ENCODE results near the gene KIFC3. TPM values are rescaled to one million over a fixed set of nuclear protein-coding genes. Genes with fewer than 3 reads are reported as not detected.
"Not testable (repeated sequence)": the region's sequence is repeated elsewhere in the genome, so short reads cannot be mapped to it uniquely, and the experiment has no call there.

KIFC3 gene
- total RNA-seq, 1 donor from 2014 or later = 15.4 TPM

DNA sequence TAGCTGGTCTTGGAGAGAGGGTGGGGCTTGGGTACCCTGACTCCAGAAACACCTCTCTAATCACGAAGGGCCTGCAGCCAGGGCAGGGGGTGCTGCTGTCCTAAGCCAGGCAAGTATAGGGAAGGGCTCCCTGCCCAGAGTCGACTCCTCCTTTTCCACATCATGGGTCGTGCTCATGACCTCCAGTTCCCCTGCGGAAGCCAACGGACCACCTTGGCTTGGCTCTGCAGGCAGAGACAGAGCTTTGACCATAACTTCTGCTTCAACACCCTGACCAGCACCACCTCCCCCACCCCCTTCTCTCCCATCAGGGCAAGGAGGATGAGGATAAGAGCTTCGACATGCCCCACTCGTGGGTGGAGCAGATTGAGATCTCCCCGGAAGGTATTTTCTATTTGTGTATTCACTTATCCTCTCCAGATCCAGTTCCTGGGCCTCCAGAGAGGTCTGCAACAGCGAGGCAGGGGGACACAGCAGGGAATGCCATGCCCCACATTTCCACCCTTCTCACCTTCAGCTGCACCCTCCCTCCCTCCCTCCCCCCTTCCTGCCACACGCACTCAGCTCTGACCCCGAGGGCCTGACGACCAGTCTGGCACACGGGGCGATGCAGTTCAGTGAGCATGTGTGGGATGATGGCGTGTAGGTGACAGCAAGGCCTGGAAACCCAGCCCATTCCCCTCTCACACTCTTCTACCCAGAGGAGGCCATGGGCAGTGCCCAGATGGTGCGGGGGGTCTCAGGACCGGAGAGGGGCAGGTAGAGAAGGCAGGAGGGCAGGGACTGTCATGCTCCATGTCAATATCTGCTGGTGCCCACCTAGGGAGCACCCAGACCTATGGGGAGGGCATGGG, 80.7 kb downstream of the KIFC3 start:
- Mint-ChIP-seq H3K27me3 (ENCODE audit: unreplicated experiment) (peaks cover 6% of the 10 kb centered on the region), H3K9me3 (ENCODE audit: unreplicated experiment) (no peaks in the 10 kb centered on the region), H3K27ac (ENCODE audit: unreplicated experiment) (no peak overlapping the region), H3K4me1 (ENCODE audit: unreplicated experiment) (no peaks in the 10 kb centered on the region), H3K36me3 (ENCODE audit: low read depth, unreplicated experiment) (no peaks in the 10 kb centered on the region), H3K4me3 (ENCODE audit: unreplicated experiment) (no peak overlapping the region)
- DNase-seq (ENCODE audit: low spot score) = no peak
- TF ChIP-seq CTCF (IDR thresholded peaks at IDR 0.05; ENCODE audit: unreplicated experiment) = no peak

GRCh38 chr16:57720142-57720575, 82.1 kb downstream of the KIFC3 start:
- TF ChIP-seq CTCF (IDR thresholded peaks at IDR 0.05; ENCODE audit: unreplicated experiment) = peak; percentile 64
- Mint-ChIP-seq H3K4me3 (ENCODE audit: unreplicated experiment) (no peak overlapping the region), H3K27me3 (ENCODE audit: unreplicated experiment) (peaks cover 6% of the 10 kb centered on the region), H3K9me3 (ENCODE audit: unreplicated experiment) (no peaks in the 10 kb centered on the region), H3K36me3 (ENCODE audit: low read depth, unreplicated experiment) (no peaks in the 10 kb centered on the region), H3K4me1 (ENCODE audit: unreplicated experiment) (no peaks in the 10 kb centered on the region), H3K27ac (ENCODE audit: unreplicated experiment) (no peak overlapping the region)
- DNase-seq (ENCODE audit: low spot score) = peak; percentile 79

GRCh38 chr16:57714047-57714446, 88.2 kb downstream of the KIFC3 start:
- H3K4me1 Mint-ChIP-seq (ENCODE audit: unreplicated experiment) = no peaks in the 10 kb centered on the region
- DNase-seq (ENCODE audit: low spot score) = no peak
- no peaks in the 10 kb centered on the region for H3K9me3 Mint-ChIP-seq (ENCODE audit: unreplicated experiment)
- no peak for TF ChIP-seq CTCF (IDR thresholded peaks at IDR 0.05; ENCODE audit: unreplicated experiment)
- H3K27me3 Mint-ChIP-seq (ENCODE audit: unreplicated experiment) = peaks cover 1% of the 10 kb centered on the region
- no peak overlapping the region for H3K27ac Mint-ChIP-seq (ENCODE audit: unreplicated experiment)
- H3K36me3 Mint-ChIP-seq (ENCODE audit: low read depth, unreplicated experiment) = no peaks in the 10 kb centered on the region
- H3K4me3 Mint-ChIP-seq (ENCODE audit: unreplicated experiment) = no peak overlapping the region

- Mint-ChIP-seq H3K4me1 (ENCODE audit: unreplicated experiment) (no peaks in the 10 kb centered on the region), H3K27ac (ENCODE audit: unreplicated experiment) (no peak overlapping the region), H3K4me3 (ENCODE audit: unreplicated experiment) (no peak overlapping the region), H3K9me3 (ENCODE audit: unreplicated experiment) (no peaks in the 10 kb centered on the region), H3K27me3 (ENCODE audit: unreplicated experiment) (peaks cover 1% of the 10 kb centered on the region), H3K36me3 (ENCODE audit: low read depth, unreplicated experiment) (no peaks in the 10 kb centered on the region)
- no peak for TF ChIP-seq CTCF (IDR thresholded peaks at IDR 0.05; ENCODE audit: unreplicated experiment)
- no peak for DNase-seq (ENCODE audit: low spot score)
These were observed 88.7 kb downstream of the KIFC3 start for GRCh38 chr16:57713596-57713995.

- not testable (repeated sequence) for H3K27ac Mint-ChIP-seq (ENCODE audit: unreplicated experiment); H3K27me3 Mint-ChIP-seq (ENCODE audit: unreplicated experiment); H3K9me3 Mint-ChIP-seq (ENCODE audit: unreplicated experiment); H3K4me1 Mint-ChIP-seq (ENCODE audit: unreplicated experiment); H3K36me3 Mint-ChIP-seq (ENCODE audit: low read depth, unreplicated experiment); H3K4me3 Mint-ChIP-seq (ENCODE audit: unreplicated experiment); DNase-seq (ENCODE audit: low spot score)
These were observed 89.7 kb downstream of the KIFC3 start for GRCh38 chr16:57712569-57712968.

All from endothelial cell (in vitro differentiated cells).